ENCODE results near the gene ROR1.

ROR1 gene

DNA sequence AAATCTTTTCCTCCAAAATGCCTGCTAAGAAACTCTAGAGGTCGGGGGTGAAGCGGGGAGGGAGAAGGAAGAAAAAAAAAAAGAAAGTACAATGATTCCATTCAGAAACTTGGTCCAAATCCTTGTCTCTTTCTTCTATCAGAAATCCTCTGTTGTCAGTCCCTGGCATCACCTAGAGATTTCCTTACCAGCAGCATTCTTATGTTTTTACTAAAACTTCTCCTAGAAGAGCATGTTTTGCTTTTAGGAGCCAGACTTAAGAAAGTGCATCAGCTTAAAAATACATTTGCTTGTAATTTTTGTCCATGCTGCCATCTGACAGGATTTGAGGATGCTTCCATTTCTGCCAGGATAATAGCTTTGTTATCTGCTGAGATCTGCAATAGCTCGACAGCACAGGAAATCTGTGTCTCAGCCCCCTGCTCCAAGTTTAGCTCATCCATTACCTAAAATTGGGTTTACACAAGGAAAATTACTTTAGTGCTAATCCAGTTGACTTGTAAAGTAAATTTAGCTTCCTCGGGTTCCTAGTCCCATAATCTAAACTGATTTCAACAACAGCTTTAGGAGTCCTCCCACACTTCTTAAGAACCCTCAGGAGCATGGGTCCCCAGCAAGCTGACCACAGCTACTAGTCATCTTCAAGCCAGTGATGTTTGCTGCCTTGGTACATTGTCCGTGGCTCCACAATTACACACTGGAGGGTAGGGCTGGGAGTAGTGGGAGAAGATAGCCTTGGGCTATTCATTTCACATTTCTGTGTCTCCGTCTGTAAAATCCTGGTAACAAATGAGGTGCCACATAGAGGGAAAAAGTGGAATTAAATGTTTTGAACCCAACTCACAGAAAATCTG is 337.3 kb downstream of the ROR1 start:
- no peak for DNase-seq

DNA sequence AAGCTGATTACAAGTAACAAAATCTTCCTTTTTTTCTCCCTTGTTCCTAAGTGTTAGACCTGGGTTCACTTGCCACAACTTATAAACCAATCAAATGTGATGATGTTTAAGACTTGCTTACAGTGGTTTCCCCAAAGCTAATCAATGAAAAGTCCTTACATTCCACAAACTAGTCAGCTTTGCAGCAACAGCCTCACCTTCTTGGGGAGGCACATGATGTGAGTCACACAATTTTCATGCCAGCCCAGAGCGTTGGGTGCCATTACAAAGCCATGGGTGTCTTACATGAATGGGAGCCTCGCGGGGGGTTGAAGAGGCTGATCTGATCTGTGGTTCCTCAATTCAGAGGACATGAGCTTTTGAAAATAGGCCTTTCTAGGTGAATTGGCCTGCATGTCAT is 338.0 kb downstream of the ROR1 start:
- DNase-seq: no peak

DNA sequence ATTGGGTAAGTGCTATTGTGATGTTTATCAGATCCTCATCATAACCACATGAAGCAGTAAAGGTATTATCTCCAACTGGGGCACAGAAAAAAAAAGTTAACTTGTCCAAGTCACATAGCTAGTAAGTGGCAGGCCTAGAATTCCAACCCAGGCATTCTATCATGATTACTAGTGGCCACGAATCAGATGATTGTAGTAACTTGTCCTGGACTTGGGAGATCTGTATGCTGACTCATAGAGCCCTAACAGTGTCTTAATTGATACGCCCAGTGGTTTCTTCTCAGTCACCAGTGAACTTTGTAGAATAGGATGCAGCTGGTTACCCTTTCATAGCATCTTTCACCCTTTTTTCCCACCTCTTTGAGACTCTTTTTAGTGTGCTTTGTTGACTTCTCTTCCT is 338.5 kb downstream of the ROR1 start:
- peak; percentile 80 for DNase-seq

DNA sequence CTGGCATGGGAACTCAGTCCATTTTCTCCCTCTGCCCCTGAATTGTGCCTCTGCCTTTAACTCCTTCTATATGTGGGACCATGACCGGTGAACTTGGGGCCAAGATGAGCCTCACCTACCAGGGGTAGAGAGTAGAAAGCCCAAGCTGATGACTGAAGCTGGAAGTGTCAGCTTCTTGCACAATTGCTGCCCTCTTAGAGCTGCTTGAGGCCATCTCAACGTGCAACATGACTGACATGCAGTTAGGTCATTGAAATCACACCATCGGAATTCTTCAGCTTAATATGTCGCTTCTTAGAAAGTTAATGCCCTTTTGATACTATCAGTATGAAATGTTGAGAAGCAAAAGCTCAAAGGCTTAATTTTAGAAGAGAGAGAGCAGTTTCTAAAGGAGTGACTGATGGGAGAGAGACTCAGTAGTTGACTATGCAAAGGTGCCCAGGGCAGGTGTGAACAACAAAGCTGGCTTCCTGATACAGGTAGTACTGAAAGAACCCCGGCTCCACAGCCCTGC is 340.3 kb downstream of the ROR1 start:
- no peak for DNase-seq

DNA sequence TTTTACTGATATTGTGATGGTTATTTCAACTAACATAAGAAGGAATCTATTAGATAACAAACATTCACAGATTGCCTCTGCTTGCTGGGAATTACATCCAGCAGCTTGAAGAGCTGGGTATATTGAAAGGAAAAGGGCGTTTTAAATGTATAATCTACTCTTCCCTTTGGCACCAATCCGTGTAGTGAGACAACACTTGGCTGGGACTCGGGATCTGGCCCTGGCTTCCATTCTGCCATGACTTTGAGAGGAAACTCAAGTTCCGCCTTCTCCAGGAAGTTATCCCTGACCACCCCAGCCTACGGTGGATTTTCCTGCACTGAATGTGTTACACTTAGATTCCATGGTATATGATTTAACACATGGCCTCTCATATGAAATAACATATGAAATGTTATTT is 342.7 kb downstream of the ROR1 start:
- no peak for DNase-seq

DNA sequence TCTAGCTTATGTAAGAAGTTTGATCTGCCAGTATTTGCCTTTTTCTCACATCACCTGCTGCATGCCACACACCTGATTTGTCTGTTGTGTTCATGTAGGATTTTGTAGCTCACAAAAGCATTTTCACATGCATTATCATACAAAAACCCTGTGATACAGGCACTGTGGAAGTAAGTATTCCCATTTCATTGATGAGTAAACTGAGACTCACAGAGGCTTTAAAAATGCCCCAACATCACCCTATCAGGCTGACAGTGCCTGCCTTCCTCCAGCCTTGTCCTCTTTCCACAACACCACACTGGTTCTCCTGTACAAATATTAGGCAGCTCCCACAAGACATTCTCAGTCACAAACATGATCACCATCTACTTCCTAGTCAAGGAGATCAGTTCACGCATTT is 343.7 kb downstream of the ROR1 start:
- no peak for DNase-seq

DNA sequence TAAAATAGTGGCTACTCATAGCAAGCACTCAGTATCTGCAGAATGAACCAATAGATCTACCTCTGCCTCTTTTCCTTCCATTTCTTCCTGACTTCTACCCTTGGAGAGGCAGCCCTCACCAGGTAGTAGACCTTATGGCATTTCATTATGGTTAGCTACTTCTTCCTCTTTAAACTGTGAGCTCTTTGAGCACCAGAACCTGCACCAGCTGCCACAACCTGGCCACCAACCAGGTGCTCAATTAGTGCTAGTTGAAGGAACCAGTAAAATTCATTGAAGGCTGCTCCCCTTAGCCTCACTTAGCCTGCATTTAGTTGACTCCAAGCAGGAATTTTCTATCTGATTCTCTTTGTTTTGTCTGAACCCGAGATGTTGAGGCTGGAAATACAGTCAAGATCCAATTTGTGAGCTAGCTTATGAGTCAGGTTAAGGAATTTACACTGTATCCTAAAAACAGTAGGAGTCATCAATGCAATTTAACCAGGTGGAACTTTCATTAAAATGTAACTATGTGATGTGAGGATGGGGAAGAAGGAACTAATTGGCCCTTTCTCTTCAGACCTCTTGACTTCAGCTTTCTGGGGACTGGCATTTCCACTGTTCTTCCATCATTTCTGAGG is 348.1 kb downstream of the ROR1 start:
- peak; percentile 10 for DNase-seq

DNA sequence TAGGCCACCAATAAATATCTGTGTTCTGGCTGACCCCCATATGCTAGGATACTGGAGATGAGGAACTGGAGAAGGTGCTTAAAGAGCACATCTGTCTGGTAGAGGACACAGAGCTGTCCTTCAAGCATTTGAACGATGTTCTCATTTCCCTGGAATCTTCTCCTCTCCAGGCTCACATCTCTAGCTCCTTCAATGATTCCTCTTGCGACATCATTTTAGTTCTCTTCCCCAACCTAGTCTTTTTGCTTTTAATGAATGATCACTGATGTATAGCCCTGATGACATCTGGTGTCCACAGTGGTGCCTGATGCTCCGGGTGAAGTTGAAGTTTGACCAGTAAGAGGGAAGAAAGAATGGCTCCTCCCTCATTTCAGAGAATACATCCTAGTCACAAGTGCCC is 348.8 kb downstream of the ROR1 start:
- peak; percentile 46 for DNase-seq

DNA sequence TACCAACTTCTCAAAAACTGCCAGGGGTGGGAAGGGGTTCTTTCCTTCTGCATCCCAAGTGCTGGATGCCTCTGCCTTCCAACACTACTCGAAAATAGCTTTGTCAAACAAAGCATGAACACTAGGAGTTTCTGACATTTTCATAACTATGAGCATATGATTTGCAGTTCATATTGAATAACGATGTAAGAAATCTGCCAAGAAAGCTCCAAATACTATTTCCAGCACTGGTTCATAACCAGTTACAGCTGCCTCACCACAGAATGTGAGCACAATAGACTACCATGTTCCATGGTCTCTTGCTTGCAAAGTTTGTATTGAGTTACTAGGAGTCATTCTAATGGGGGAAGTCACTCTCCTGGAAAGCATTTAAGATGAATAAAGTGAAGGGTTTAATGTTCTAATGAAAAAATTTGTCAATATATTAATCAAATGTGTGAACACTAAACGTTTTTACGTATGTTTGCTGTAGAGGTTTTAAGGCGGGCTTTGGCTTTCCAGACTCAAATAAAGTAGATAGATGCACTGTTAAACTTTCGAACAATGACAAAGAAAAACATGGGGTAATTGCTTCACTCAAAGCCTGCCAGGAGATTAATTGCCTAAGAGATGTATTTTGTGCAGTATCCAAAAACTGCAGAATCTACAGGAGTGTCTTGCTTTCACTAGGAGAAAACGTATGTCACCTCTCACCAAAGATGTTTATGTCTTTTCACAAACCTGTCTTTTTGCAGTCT is 351.1 kb downstream of the ROR1 start:
- no peak for DNase-seq

DNA sequence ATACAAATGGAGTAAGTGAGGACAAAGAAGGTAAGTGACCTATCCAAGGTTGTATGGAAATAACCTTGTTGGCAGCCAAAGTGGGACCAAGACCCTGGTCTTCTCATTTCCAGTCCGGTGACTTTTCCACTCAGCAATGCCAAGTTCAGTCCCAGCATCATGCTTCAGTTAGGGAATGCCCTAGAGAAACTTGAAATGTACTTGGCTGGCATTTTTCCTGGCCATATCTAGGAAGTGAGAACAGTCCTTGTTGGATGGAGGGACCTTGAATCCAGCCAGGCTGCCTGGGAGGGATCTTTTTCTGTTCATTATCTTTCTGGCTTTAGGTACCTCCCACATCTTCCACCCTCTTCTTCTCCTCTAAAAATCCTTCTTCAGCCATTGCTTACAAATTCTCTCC is 352.8 kb downstream of the ROR1 start:
- no peak for DNase-seq

DNA sequence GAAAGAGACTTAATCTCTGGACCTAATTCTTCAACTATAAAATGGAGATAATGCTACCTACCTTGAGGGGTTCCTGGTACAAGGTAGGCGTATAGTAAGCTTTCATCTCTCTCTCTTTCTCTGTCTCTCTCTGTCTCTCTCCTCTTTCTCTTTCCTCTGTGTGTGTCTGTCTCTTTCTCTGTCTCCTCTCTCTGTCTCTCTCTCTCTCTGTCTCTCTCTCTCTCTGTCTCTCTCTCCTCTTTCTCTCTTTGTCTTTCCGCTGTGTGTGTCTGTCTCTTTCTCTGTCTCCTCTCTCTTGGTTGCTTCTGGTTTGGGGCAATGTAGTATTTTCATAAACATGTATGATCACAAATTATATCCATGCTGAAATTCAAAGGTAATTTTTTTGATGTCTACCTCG is 353.5 kb downstream of the ROR1 start:
- no peak for DNase-seq

DNA sequence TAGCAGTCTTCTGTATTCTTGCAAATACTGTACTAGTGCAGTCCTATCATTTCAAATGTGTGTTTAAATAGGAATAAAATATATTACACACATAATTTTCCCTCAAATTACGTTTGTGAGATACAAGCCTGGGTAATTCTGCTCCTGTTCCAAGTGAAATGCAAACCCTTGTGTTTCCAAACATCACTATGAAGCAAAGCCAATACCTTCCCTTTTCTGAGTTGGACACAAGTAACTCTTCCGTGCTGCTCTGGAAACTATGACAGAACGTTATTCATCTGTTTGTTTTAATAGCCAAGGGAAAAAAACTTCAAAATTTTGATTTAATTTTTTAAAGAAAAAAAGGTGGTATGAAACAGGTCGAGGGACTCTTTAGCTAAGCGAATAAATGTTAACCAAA is 355.9 kb downstream of the ROR1 start:
- DNase-seq: no peak

DNA sequence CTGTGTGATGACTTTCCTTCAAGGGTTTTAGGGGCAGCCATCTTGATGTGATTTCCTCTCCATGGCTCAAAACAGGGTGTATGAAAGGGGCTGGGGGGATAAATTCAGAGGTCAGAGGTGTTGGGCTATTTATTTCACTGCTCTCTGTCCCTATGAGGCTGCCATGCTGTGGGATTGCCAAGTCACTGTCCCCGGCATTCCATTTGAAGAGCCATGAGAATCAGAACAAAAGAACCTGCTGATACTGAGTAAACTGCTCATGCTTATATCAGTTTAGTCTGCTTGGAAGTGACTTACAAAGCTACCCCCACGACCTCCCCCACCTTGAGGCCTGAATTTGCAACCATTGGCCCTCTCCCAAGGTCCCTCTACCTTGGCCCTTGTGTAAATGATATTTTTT is 357.3 kb downstream of the ROR1 start:
- DNase-seq: no peak

DNA sequence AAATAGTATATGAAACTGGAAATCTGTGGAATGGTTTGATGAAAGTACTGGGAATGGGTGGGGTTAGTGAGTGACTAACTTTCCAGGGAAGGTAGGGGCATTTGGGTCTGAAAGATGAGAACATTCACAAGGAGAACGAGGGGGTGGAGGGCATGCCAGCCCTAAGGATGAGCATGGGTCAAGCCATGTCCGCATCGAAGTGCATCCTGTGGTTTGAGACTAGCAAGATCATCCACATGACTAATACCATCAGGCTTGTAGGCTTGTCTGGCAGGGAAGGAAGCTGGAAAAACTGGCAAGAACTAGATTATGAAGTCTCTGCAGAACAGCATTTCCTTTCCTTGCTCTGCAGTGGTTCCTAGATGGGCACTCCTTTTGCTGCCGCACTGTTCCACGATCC is 359.2 kb downstream of the ROR1 start:
- peak; percentile 91 for DNase-seq

DNA sequence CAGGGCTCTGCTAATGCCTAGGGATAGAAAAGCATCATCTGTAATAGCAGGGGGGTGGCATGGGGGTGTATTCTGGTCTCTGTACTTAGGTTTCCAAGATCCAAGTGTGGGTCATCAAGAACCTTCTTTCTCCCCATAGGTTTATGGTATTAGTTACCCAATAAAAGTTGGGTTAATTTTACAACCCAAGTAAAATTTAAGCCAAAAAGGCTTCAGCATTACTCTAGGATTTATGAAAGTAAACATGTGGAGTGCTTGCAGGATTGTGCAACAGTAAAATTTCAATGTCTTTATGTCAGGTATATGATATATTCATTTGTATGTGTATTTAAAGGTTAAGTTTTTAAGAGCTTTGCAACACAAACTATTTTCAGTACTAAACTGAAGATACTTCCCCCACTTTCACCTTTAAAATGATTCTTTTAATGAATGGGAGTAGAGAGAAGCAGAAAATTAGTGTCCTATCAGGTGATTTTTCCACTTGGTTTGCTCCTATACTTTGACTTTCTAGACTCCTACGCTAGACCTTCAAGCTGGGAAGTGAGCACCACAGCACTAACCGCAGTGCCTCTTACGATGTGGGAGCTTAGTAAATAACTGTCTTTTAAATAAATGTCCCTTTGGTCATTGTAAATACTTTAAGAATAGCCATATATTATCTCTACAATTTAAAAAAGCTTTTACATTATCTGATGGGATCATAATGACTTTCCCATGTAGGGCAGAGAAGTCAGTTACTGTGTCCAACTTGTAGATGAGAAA is 361.8 kb downstream of the ROR1 start:
- DNase-seq: no peak

DNA sequence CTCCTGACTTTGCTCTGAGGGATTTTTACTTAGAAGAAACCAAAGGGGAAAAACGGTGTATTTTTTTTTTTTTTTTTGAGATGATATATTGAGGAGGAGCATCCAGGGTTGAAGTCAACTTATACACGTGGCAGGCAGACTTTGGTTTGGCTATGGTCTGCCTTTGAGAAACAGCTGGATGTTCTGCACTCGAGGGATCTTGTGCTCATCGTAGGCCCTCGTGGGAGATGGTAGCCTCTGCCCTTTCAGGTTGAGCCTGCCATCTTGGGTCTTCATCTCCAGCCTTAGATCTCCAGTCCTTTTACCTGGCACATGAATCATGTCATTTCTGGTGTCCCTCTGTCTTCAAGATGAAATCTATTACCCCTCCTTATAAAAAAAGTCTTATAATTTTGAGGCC is 362.5 kb downstream of the ROR1 start:
- DNase-seq: no peak

DNA sequence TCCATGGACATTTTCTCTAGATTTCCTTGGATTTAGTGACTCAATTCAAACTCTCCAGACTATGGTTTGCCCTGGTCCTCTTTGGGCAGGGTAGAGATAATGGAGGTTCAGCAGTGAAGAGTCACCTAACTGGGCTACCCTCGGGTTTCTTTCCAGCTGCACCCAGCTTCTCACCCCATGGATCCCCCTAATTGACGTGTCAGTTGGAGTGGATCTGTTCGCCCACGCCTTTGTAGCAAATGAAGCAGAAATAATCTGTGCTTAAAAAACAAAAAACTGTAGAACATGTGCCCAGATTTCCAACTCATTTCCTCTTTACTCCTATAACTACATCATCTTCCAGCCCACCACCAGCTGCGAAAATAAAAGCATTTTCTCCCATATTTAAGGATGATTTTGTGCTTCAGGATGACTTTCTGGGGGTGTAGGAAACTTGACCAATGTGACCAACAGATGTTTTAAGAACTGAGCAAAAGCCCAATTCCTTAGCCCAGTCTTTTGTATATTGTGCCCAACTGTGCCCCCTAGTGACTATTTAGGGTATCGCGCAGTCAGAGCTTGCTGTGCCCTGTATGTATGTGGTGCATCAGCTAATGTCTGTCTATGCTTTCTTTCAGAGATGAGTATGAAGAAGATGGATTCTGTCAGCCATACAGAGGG is 363.1 kb downstream of the ROR1 start:
- DNase-seq: peak; percentile 88

DNA sequence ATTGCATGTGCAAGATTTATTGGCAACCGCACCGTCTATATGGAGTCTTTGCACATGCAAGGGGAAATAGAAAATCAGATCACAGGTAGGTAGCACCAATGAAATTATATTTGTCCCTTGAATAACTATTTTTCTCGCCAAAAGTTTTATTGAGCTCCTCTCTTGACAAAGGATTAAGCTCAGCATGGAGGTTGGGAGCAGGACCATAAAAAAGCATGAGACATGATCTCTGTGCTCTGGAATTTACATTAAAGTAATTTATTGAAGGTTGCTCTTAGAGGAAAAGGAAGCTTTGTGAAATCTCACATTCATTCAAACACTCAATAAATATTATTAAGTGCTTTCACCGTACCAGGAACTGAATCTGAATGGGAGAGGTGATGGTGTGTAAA is 363.6 kb downstream of the ROR1 start:
- no peak for DNase-seq

DNA sequence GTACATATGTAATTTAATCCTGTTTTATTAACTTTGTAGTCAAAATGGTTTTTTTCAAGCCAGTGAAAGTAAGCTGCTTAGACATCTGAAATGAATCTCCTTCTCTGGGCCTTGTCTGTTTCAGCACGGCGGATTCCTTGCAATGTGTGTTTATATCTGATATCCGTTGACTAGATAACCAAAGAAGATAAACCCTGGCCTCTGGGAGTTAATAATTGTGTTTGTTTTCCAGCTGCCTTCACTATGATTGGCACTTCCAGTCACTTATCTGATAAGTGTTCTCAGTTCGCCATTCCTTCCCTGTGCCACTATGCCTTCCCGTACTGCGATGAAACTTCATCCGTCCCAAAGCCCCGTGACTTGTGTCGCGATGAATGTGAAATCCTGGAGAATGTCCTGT is 366.1 kb downstream of the ROR1 start:
- no peak for DNase-seq

DNA sequence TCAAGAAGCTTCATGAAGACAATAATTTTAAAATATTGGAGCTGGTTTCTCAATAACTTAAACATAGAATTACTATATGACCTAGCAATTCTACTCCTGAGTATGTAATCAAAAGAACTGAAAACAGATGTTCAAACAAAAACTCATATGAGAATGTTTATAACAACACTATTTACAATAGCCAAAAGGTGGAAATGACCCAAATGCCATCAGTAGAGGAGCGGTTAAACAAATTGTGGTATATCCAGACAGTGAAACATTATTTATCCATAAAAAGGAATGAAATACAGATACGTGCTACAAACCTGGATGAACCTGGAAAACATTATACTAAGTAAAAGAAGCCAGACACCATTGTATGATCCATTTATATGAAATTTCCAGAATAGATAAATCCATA is 366.8 kb downstream of the ROR1 start:
- DNase-seq: no peak

DNA sequence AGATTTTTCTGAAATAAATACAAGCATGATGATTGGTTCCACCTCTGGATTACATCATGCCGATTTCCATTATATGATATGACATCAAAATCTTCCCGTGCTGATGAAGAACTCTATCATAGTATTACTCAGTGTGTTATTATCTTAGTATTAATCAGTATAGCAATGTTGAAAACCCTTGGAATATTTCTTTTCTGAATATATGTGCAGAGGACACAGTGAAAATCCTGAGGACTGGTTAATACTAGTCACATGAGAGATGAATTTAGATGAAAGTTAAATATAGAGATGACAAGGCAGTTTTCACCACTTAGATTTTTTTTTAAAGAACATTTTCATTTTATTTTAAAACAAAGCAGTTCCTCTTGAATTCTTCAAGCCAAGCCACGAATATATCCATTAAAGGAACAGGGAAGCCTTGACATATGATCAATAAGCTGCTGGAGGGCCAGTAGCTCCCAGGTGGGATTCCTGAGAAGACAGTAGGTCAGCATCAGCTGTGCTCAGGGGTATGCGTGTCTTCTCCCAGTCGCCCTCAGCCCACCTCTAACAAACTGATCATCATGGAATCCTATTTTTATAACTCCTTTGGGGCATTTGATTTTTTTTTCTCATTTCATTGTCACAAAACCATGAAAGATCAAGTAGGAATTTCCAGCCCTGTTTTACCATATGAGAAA is 373.4 kb downstream of the ROR1 start:
- DNase-seq: no peak

DNA sequence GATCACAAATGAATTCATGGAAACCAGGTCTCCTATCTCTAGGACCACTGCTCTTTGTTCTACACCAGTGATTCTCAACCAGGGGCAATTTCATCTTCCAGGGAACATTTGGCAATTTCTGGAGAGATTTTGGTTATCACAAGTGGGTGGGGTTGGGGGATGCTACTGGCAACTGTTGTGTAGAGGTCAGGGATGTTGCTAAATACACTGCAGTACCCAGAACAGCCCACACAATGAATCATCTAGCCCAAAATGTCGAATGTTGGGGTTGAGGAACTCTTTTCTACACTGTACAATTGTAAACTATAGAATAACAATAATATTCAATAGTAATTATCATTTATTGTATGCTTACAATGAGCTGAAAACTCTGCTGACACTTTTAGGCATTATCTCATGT is 373.9 kb downstream of the ROR1 start:
- no peak for DNase-seq
